A673 (cell line): ENCODE data around the gene PCDHAC2. TPM values are rescaled to one million over a fixed set of nuclear protein-coding genes. Genes with fewer than 3 reads are reported as not detected.
A peak's percentile ranks its signal among the peaks of the same experiment; 100 is the strongest.

Experiments used
- BruUV-seq: library from RNA; stranded (reverse); fragments of 400-500 nt; replicated peaks from 2 replicates; lab custom pipeline; 2021; lab: Mats Ljungman, UMichigan
- CTCF ChIA-PET: fragments of 300-600 bp; sonication (Branson Sonifier 250); formaldehyde crosslinking; loops from one replicate; lab custom pipeline; 2022; ENCODE audit warnings: antibody characterized with exemption; lab: Charles Lee
- POLR2A ChIA-PET: fragments of 300-600 bp; sonication (Branson Sonifier 250); formaldehyde crosslinking; loops from one replicate; lab custom pipeline; 2022; ENCODE audit warnings: antibody characterized with exemption; ENCODE audit not compliant: low non-redundant PET; lab: Charles Lee
- DNase-seq: peaks from one replicate; pipeline ENCODE4 v3.0.0-alpha.2; 2015; ENCODE audit warnings: low spot score
- H3K27ac ChIP-seq: fragments of 200-600 bp; sonication (generic); 2 replicates; pipeline ENCODE4 v1.5.1; 2016; ENCODE audit warnings: mixed run types, low read depth, mild to moderate bottlenecking, mixed read lengths, antibody characterized with exemption, low read length; ENCODE audit not compliant: poor library complexity, severe bottlenecking
- H3K27me3 ChIP-seq: fragments of 200-600 bp; sonication (generic); replicated peaks from 2 replicates; pipeline ENCODE4 v1.6.1; 2017; ENCODE audit warnings: mixed run types, low read depth, mild to moderate bottlenecking, mixed read lengths, antibody characterized with exemption, low read length; ENCODE audit not compliant: insufficient read depth, poor library complexity
- H3K36me3 ChIP-seq: fragments of 200-600 bp; sonication (generic); 2 replicates; pipeline ENCODE4 v1.6.1; 2016; ENCODE audit warnings: mixed run types, mild to moderate bottlenecking, mixed read lengths, antibody characterized with exemption, low read length; ENCODE audit not compliant: insufficient read depth, poor library complexity, severe bottlenecking
- H3K4me1 ChIP-seq: fragments of 200-600 bp; sonication (generic); 2 replicates; pipeline ENCODE4 v1.6.1; 2017; ENCODE audit warnings: mixed run types, mild to moderate bottlenecking, mixed read lengths, antibody characterized with exemption, low read length; ENCODE audit not compliant: insufficient read depth, poor library complexity, severe bottlenecking
- H3K4me3 ChIP-seq: fragments of 200-600 bp; sonication (generic); 2 replicates; pipeline ENCODE4 v1.5.1; 2016; ENCODE audit warnings: low read depth, mixed run types, mild to moderate bottlenecking, mixed read lengths, low read length; ENCODE audit not compliant: poor library complexity, severe bottlenecking
- H3K9me3 ChIP-seq: fragments of 200-600 bp; sonication (generic); 2 replicates; pipeline ENCODE4 v1.6.1; 2016; ENCODE audit warnings: mixed run types, low read depth, mild to moderate bottlenecking, mixed read lengths, antibody characterized with exemption, low read length; ENCODE audit not compliant: poor library complexity, severe bottlenecking
- EZH2 ChIP-seq: fragments of 200-600 bp; sonication (generic); IDR thresholded peaks from 2 replicates; pipeline ENCODE4 v1.6.1; 2017; ENCODE audit warnings: borderline replicate concordance, low read depth, mild to moderate bottlenecking, mixed read lengths, antibody characterized with exemption, low read length; ENCODE audit not compliant: poor library complexity, severe bottlenecking
- intact Hi-C: fragments of 100-400 bp; cut with micrococcal nuclease; formaldehyde crosslinking; loops from one replicate; pipeline ENCODE4 v1.10.0; 2022; ENCODE audit not compliant: unreplicated experiment
- total RNA-seq: library from RNA; stranded (reverse); gene quantifications from 2 replicates; pipeline ENCODE4 v1.2.3, GENCODE V29; 2021
- TF ChIP-seq, protein P1 (sequence below): fragments of 300-800, 200-600 bp; sonication (generic); conservative IDR thresholded peaks from 2 replicates; pipeline ENCODE4 v1.5.1; 2017; ENCODE audit warnings: low read depth, mild to moderate bottlenecking, antibody characterized with exemption, low read length, moderate library complexity, mixed read lengths

The PCDHAC2 gene
- total RNA-seq, 1 experiment from 2014 or later = 6.8 TPM

DNA sequence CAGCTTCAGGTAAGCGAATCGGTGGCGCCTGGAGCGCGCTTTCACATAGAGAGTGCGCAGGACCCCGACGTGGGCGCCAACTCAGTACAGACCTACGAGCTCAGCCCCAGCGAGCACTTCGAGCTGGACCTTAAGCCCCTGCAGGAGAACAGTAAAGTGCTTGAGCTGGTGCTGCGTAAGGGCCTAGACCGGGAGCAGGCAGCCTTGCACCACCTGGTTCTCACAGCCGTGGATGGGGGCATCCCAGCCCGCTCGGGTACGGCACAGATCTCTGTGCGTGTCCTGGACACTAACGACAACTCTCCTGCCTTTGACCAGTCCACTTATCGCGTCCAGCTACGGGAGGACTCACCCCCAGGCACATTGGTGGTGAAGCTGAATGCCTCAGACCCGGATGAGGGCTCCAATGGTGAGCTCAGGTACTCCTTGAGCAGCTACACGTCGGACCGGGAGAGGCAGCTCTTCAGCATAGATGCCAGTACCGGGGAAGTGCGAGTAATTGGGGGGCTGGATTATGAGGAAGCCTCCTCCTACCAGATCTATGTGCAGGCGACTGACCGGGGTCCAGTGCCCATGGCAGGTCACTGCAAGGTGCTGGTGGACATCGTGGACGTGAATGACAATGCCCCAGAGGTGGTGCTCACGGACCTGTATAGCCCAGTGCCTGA, 1.1 kb downstream of the PCDHAC2 start:
- Histone ChIP-seq H3K27ac (no peak overlapping the region), H3K4me3 (peak overlapping the region; percentile 68), H3K27me3 (no peaks in the 10 kb centered on the region), H3K4me1 (peaks cover 58% of the 10 kb centered on the region), H3K9me3 (no peaks in the 10 kb centered on the region), H3K36me3 (no peaks in the 10 kb centered on the region)
- TF ChIP-seq, protein P1, sequence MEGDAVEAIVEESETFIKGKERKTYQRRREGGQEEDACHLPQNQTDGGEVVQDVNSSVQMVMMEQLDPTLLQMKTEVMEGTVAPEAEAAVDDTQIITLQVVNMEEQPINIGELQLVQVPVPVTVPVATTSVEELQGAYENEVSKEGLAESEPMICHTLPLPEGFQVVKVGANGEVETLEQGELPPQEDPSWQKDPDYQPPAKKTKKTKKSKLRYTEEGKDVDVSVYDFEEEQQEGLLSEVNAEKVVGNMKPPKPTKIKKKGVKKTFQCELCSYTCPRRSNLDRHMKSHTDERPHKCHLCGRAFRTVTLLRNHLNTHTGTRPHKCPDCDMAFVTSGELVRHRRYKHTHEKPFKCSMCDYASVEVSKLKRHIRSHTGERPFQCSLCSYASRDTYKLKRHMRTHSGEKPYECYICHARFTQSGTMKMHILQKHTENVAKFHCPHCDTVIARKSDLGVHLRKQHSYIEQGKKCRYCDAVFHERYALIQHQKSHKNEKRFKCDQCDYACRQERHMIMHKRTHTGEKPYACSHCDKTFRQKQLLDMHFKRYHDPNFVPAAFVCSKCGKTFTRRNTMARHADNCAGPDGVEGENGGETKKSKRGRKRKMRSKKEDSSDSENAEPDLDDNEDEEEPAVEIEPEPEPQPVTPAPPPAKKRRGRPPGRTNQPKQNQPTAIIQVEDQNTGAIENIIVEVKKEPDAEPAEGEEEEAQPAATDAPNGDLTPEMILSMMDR = no peak
- TF ChIP-seq EZH2 = no peak
- ChIA-PET POLR2A (no interaction called here), CTCF (interaction anchor here (1.4 kb wide), 1 partner anchor 73 kb away, joined by 8 read pairs; no protein-coding TSS in a partner anchor)
- no peak for DNase-seq
- intact Hi-C loops = loop anchor here (5.0 kb wide), 1 partner anchor 35 kb away; no protein-coding TSS in a partner anchor
- BruUV-seq = no TSS peak

DNA sequence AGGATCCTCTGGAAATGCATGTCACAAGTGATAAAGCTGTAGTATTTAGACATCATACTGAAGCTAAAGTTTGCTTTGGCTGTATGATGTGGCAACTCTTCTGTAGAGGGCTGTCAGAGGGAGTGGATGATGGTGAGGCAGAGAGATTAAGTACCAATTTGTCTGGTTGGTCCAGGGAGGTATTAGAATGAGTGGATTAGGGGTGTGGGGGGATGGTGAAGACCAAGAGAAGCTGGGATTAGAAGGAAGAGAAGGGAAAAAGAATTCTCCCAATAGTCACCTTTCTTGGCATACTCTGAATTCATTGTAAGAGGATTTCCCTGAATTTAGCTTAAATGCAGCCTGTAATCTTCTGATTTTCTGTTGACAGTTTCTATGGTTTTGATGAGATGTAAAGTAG, 3.6 kb downstream of the PCDHAC2 start:
- H3K4me3 ChIP-seq = peak overlapping the region; percentile 2
- intact Hi-C loops = loop anchor here (5.0 kb wide), 1 partner anchor 32 kb away; no protein-coding TSS in a partner anchor

DNA sequence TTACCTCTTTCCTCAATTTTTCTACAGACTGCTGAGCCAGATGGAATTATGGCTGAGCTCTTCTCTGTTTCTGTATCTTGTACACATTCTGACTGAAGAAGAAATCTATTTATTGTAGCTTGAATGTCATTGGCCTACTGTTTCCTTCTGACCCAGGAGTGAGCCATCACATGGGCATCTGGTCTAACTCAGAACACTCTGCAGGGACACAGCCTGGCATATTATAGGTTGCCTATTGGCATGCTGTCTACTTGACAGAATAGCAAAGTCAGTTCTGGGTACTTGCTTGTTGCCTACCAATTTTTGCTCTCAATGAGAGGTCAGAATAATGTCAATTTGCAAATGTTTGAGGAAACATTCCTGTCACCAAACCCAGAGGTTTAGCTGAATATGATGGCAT, 7.3 kb downstream of the PCDHAC2 start:
- ChIA-PET POLR2A (no interaction called here), CTCF (no interaction called here)
- no TSS peak for BruUV-seq
- H3K27me3 ChIP-seq = no peaks in the 10 kb centered on the region
- no peak for DNase-seq
- H3K36me3 ChIP-seq = no peaks in the 10 kb centered on the region
- intact Hi-C loops = no loop called here
- peaks cover 64% of the 10 kb centered on the region for H3K4me1 ChIP-seq
- no peak overlapping the region for H3K27ac ChIP-seq
- H3K4me3 ChIP-seq = no peak overlapping the region
- TF ChIP-seq, protein P1 = no peak
- TF ChIP-seq EZH2 = no peak
- H3K9me3 ChIP-seq = no peaks in the 10 kb centered on the region

More for the DNA sequence above, 3.6 kb downstream of the PCDHAC2 start:
- POLR2A ChIA-PET = no interaction called here
- H3K9me3 ChIP-seq = no peaks in the 10 kb centered on the region
- no peaks in the 10 kb centered on the region for H3K36me3 ChIP-seq
- peak overlapping the region; percentile 7 for H3K27ac ChIP-seq
- no peak for DNase-seq
- H3K4me1 ChIP-seq = peaks cover 55% of the 10 kb centered on the region
- H3K27me3 ChIP-seq = no peaks in the 10 kb centered on the region
- TF ChIP-seq EZH2 = no peak
- TF ChIP-seq, protein P1 = no peak
- CTCF ChIA-PET = no interaction called here
- BruUV-seq = TSS peak; percentile 7
